Esophagus muscularis mucosa (tissue), 4 donors: ENCODE data around the gene QRFPR.

Experiments
- EP300 ChIP-seq: sonication (generic); formaldehyde crosslinking; IDR thresholded peaks from one replicate; pipeline ENCODE4 v1.6.1; 2017; ENCODE audit warnings: antibody characterized with exemption
- POLR2A ChIP-seq: fragments of 450-650 bp; IDR thresholded peaks from one replicate; pipeline ENCODE4 v1.6.1; 2017; ENCODE audit warnings: antibody characterized with exemption, moderate library complexity, mild to moderate bottlenecking, low read depth
- POLR2AphosphoS5 ChIP-seq, 2 donors: sonication (generic); formaldehyde crosslinking; IDR thresholded peaks; one replicate each; pipeline ENCODE4 v1.6.1; 2017; ENCODE audit warnings: antibody characterized with exemption in 2 of 2
- TF ChIP-seq, protein P1 (sequence below), 3 experiments: fragments of 200-600 bp in 2 of 3; fragments of 450-650 bp in 1 of 3; sonication (generic) in 2 of 3; IDR thresholded peaks; one replicate each; pipeline ENCODE4 v1.5.1; 2017 to 2019; ENCODE audit warnings: antibody characterized with exemption in 3 of 3, mild to moderate bottlenecking in 2 of 3, moderate library complexity in 1 of 3

DNA sequence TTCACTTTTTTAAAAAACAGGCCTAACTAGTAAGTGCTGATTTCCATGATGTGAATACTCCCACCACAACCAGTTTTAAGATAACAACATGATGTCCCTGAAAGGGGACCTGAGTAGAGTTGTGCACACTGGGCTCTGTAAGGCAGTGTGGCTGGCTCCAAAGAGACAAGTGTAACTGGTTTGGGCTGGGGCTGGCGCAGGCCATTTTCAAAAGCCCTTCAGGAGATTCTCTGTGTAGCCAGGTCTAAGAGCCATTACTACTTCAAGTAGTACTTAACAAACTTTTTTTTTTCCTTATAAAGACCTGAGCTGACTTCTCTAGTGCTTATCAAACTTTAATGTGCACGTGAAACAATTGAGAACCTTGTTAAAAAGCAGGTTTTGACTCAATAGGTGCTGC is 4.3 kb downstream of the QRFPR start:
- TF ChIP-seq POLR2A (no peak), POLR2AphosphoS5 (IDR thresholded peaks at IDR 0.05) (no peak), EP300 (no peak)
- TF ChIP-seq, protein P1, sequence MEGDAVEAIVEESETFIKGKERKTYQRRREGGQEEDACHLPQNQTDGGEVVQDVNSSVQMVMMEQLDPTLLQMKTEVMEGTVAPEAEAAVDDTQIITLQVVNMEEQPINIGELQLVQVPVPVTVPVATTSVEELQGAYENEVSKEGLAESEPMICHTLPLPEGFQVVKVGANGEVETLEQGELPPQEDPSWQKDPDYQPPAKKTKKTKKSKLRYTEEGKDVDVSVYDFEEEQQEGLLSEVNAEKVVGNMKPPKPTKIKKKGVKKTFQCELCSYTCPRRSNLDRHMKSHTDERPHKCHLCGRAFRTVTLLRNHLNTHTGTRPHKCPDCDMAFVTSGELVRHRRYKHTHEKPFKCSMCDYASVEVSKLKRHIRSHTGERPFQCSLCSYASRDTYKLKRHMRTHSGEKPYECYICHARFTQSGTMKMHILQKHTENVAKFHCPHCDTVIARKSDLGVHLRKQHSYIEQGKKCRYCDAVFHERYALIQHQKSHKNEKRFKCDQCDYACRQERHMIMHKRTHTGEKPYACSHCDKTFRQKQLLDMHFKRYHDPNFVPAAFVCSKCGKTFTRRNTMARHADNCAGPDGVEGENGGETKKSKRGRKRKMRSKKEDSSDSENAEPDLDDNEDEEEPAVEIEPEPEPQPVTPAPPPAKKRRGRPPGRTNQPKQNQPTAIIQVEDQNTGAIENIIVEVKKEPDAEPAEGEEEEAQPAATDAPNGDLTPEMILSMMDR (IDR thresholded peaks at IDR 0.05), result no peak
